Hematopoietic multipotent progenitor cell treated with erythropoietin and hydrocortisone succinate and interleukin-3 and kit ligand, for 4 days (in vitro differentiated cells): ENCODE data around the gene TSPY4.
"Not testable (repeated sequence)": the region's sequence is repeated elsewhere in the genome, so short reads cannot be mapped to it uniquely, and the experiment has no call there.

ENCODE experiments used
- DNase-seq: peaks from one replicate; pipeline ENCODE4 v3.0.0-alpha.2; 2015

TSPY4 gene

GRCh38 chrY:9337164-9337563 is at the start of gene TSPY4:
Gene TSPY4 (plus strand): TSS chrY:9337464. CDS start chrY:9337510, 46 bp downstream.
- DNase-seq: not testable (repeated sequence)

GRCh38 chrY:9320996-9321395 is 16.3 kb upstream of the TSPY4 start:
- no peak for DNase-seq

- not testable (repeated sequence) for DNase-seq
Observed at GRCh38 chrY:9357497-9357896, 20.2 kb downstream of the TSPY4 start, which contains the start of gene TSPY8. Gene TSPY8 (plus strand): TSS chrY:9357797. CDS start chrY:9357843, 46 bp downstream.
